HepG2 (cell line): ENCODE data around the gene HIGD1A. TPM values are rescaled to one million over a fixed set of nuclear protein-coding genes. Genes with fewer than 3 reads are reported as not detected.

Experiments used
- ARHGAP35 ChIP-seq: sonication (generic); formaldehyde crosslinking; IDR thresholded peaks from 2 replicates; pipeline ENCODE4 v1.9.0; 2022; ENCODE audit warnings: mild to moderate bottlenecking, inconsistent platforms, moderate library complexity, missing genetic modification reagents, borderline replicate concordance
- ATF5 ChIP-seq: sonication (generic); formaldehyde crosslinking; IDR thresholded peaks from 2 replicates; pipeline ENCODE4 v1.4.0; 2020; ENCODE audit warnings: mild to moderate bottlenecking, low read depth, missing genetic modification reagents
- CC2D1A ChIP-seq: sonication (generic); formaldehyde crosslinking; IDR thresholded peaks from 2 replicates; pipeline ENCODE4 v1.8.1; 2023; ENCODE audit warnings: mild to moderate bottlenecking, missing genetic modification reagents
- DMAP1 ChIP-seq: IDR thresholded peaks from 2 replicates; pipeline ENCODE4 v1.6.1; 2016
- ELK4 ChIP-seq: sonication (generic); formaldehyde crosslinking; IDR thresholded peaks from 2 replicates; pipeline ENCODE4 v1.9.0; 2021; ENCODE audit warnings: missing genetic modification reagents, borderline replicate concordance
- FOXA1 ChIP-seq, 2 experiments: fragments of 450-650 bp in 1 of 2; sonication (generic) in 1 of 2; formaldehyde crosslinking in 1 of 2; IDR thresholded peaks; 2 replicates each; pipeline versions ENCODE4 v1.4.0 to v1.6.1; 2016 to 2020; ENCODE audit warnings: missing genetic modification reagents in 1 of 2
- KDM2A ChIP-seq: sonication (generic); formaldehyde crosslinking; IDR thresholded peaks from 2 replicates; pipeline ENCODE4 v1.4.0; 2020; ENCODE audit warnings: low read depth, missing genetic modification reagents, borderline replicate concordance
- MLXIP ChIP-seq: sonication (generic); formaldehyde crosslinking; IDR thresholded peaks from 2 replicates; pipeline ENCODE4 v1.9.0; 2021; ENCODE audit warnings: missing genetic modification reagents, borderline replicate concordance
- MTA1 ChIP-seq: sonication (generic); formaldehyde crosslinking; IDR thresholded peaks from 2 replicates; pipeline ENCODE4 v1.4.0; 2020; ENCODE audit warnings: missing genetic modification reagents, mild to moderate bottlenecking, borderline replicate concordance
- PAX8 ChIP-seq: sonication (generic); formaldehyde crosslinking; IDR thresholded peaks from 2 replicates; pipeline ENCODE4 v1.8.0; 2022; ENCODE audit warnings: mild to moderate bottlenecking, missing genetic modification reagents, borderline replicate concordance
- PCBP1 ChIP-seq: fragments of 200-400 bp; formaldehyde crosslinking; IDR thresholded peaks from 2 replicates; pipeline ENCODE4 v1.6.1; 2017; ENCODE audit warnings: mild to moderate bottlenecking, low read depth, low read length, borderline replicate concordance
- PRDM15 ChIP-seq: sonication (generic); formaldehyde crosslinking; IDR thresholded peaks from 2 replicates; pipeline ENCODE4 v1.4.0; 2020; ENCODE audit warnings: missing genetic modification reagents
- RBAK ChIP-seq: sonication (generic); formaldehyde crosslinking; IDR thresholded peaks from 2 replicates; pipeline ENCODE4 v1.5.1; 2020; ENCODE audit warnings: mild to moderate bottlenecking, missing genetic modification reagents
- SP1 ChIP-seq, 2 experiments: fragments of 450-650 bp in 1 of 2; sonication (generic) in 1 of 2; formaldehyde crosslinking in 1 of 2; IDR thresholded peaks; 2 replicates each; pipeline versions ENCODE4 v1.4.0 to v1.6.1; 2016 to 2020; ENCODE audit warnings: missing genetic modification reagents in 1 of 2
- TAF15 ChIP-seq: fragments of 200-400 bp; formaldehyde crosslinking; IDR thresholded peaks from one replicate; pipeline ENCODE4 v1.6.1; 2018; ENCODE audit warnings: mild to moderate bottlenecking, low read depth, low read length; ENCODE audit not compliant: poor library complexity, severe bottlenecking
- ZBTB8A ChIP-seq: sonication (generic); formaldehyde crosslinking; IDR thresholded peaks from 2 replicates; pipeline ENCODE4 v1.4.0; 2020; ENCODE audit warnings: mild to moderate bottlenecking, low read depth, missing genetic modification reagents, borderline replicate concordance
- ZFY ChIP-seq: sonication (generic); formaldehyde crosslinking; IDR thresholded peaks from 2 replicates; pipeline ENCODE4 v1.4.0; 2020; ENCODE audit warnings: missing genetic modification reagents
- ZNF263 ChIP-seq: sonication (generic); formaldehyde crosslinking; IDR thresholded peaks from 2 replicates; pipeline ENCODE4 v1.4.0; 2020; ENCODE audit warnings: missing genetic modification reagents
- ZNF333 ChIP-seq: sonication (generic); formaldehyde crosslinking; IDR thresholded peaks from 2 replicates; pipeline ENCODE4 v1.4.0; 2020; ENCODE audit warnings: mild to moderate bottlenecking, missing genetic modification reagents, borderline replicate concordance
- ZNF510 ChIP-seq: sonication (generic); formaldehyde crosslinking; IDR thresholded peaks from 2 replicates; pipeline ENCODE4 v1.4.0; 2020; ENCODE audit warnings: low read depth, mild to moderate bottlenecking, missing genetic modification reagents
- polyA plus RNA-seq, 8 experiments: library from polyadenylated mRNA; depleted of rRNA in 3 of 8; stranded (reverse) in 7 of 8; unstranded in 1 of 8; fragments of >200 nt; fragmentation: Illumina TruSeq in 4 of 8; extraction: Trizol in 4 of 8; gene quantifications; 2 replicates each; pipeline versions ENCODE4 v1.2.1 to v1.2.3, GENCODE V29; 2011 to 2016; ENCODE audit warnings: low read depth in 4 of 8, missing spikeins in 1 of 8, mixed read lengths in 1 of 8; ENCODE audit not compliant: insufficient read depth in 1 of 8
- total RNA-seq, 5 experiments: library from RNA; depleted of rRNA; stranded (reverse); fragments of >200 nt; fragmentation: Illumina TruSeq; extraction: Trizol; gene quantifications; 2 replicates each; pipeline ENCODE4 v1.2.3, GENCODE V29; 2016; ENCODE audit warnings: low read depth in 1 of 5

HIGD1A gene
- total and polyA plus RNA-seq, 2 of the 13 experiments (the other 11 are each of a cell fraction or from before 2014, with no cell fraction given) = 222 to 253 TPM

- TF ChIP-seq RBAK (CRISPR knock-in tag) (no peak), CC2D1A (CRISPR knock-in tag) (no peak), TAF15 (no peak), ZFY (CRISPR knock-in tag) (no peak), ZBTB8A (peak; percentile 1; the same call in 1 of the 2 replicates), ZNF510 (CRISPR knock-in tag) (0 out of 2 replicates have a peak, but pooled peaks have one; percentile 16), ELK4 (CRISPR knock-in tag) (0 out of 2 replicates have a peak, but pooled peaks have one; percentile 17), SP1 (IDR thresholded peaks at IDR 0.05) (no peak), SP1 (CRISPR knock-in tag; IDR thresholded peaks at IDR 0.05) (no peak), ZNF333 (CRISPR knock-in tag) (no peak), MLXIP (0 out of 2 replicates have a peak, but pooled peaks have one; percentile 33), DMAP1 (peak; percentile 33; the same call in 1 of the 2 replicates), ATF5 (CRISPR knock-in tag) (peak; percentile 59; the same call in 1 of the 2 replicates), PRDM15 (CRISPR knock-in tag) (peak; percentile 92), KDM2A (no peak), PCBP1 (no peak), MTA1 (CRISPR knock-in tag) (no peak), ZNF263 (CRISPR knock-in tag) (peak; percentile 8; the same call in 1 of the 2 replicates), PAX8 (0 out of 2 replicates have a peak, but pooled peaks have one; percentile 70), ARHGAP35 (CRISPR knock-in tag) (no peak), FOXA1 (IDR thresholded peaks at IDR 0.05) (no peak), FOXA1 (CRISPR knock-in tag; IDR thresholded peaks at IDR 0.05) (no peak)
Measured at GRCh38 chr3:42803414-42804105, 730 bp downstream of the HIGD1A start (continued).
